Measurements from ENCODE around the gene C1QTNF6.
"Not testable (repeated sequence)": the region's sequence is repeated elsewhere in the genome, so short reads cannot be mapped to it uniquely, and the experiment has no call there.

The C1QTNF6 gene

DNA sequence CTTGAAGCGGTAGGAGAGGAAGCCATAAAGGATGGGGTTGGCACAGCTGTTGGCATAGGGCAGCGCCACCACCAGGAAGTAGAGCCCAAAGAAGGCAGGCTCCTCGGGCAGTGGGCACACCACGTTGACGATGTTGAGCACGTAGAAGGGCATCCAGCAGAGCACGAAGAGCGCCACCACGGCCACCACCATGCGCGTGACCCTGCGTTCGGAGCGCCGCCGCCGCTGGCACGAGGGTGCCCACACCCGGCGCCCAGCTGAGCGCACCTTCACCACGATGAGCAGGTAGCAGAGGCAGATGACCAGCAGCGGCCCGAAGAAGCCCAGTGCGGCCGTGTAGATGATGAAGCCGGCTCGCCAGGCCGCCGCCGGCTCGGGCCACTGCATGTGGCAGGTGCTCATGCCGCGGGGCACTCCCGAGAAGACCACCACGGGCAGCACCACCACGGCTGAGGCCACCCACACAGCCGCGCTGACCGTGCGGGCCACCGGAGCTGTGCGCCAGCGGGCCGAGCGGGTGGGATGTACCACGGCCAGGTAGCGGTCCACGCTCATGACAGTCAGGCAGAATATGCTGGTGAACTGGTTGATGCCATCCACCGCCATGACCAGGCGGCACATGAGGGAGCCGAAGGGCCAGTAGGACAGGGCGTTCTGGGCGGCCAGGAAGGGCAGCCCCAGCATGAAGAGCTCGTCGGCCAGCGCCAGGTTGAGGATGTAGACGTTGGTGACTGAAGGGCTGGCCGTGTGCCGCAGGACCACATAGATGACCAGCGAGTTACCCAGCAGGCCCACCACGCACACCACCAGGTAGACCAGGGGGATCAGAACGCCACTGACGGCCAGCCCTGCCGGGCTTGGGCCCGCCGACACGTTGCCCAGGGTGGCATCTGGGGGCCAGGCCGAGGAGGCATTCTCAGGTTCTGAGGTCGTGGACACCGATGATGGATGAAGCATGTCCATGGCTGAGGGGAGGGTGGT lies 19.1 kb upstream of the C1QTNF6 start:
- no peak for DNase-seq

DNA sequence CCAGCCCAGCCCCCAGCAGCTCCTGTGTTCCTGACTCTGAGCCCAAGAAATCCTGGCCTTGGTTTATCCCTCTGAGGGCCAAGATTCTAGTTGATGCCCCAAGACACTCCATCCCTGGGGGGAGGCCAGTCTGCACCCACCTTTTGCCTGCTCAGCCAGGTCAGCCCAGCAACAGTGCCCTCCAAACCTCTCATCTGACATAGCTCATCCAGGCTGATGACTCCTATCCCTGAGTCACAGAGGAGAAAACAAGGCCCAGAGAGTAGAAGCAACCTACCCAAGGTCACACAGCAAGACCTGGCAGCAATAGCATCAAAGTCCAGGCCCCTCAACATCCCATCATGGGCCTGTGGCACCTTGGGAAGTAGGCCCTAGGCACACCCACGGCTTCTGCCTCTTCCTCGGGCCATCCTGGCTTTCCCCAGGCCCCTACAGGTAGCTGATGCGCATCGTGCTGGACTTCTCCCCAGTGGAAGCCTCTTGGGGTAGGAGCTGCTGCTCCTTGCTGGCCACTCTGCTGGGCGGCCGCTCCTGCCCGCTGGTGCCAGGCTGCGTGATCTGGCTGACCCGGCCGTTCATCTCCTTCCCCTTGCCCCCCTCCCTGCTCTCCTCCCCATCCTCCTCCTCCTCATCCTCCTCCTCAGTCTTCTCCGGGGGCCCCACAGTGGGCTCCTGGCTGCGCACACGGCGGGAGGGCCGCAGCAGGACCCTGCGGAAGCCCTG lies 18.2 kb upstream of the C1QTNF6 start:
- DNase-seq, result no peak

- no peak for DNase-seq
These were observed 17.0 kb upstream of the C1QTNF6 start for GRCh38 chr22:37205046-37205445.

GRCh38 chr22:37204045-37204655 lies 16.1 kb upstream of the C1QTNF6 start:
- no peak for DNase-seq

DNA sequence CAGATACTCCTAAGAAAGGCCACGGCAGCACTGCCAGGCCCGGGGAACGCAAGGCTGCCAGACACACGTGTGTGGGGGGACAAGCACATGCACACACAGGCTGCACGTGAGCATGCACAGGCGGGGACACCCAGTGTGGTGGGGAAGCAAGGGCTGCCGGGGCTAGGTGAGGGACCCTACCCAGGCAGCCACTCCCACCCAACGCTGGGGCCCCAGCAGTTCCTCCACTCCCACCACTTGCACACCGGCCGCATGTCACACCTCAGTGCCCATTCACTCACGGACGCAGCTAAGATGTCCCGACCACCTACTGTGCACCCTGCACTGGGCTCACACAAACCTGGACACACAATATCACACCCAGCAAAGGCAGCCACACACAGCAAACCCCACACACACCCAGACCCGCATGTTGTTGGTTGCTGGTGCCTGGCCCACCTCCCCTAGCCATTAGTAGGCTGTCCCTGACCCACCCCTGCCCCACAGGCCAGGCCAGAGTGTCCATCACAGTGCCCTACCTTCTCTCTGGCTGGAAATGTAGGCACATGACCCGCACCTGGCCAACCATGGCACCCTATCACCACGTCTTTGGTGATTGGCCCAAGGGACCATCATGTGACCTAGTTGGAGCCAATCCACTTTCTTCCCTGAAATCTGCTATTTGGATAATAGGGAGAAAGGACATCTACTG lies 15.5 kb upstream of the C1QTNF6 start:
- no peak for DNase-seq

- DNase-seq, result no peak
These were observed 14.7 kb upstream of the C1QTNF6 start for GRCh38 chr22:37202716-37203115.

DNA sequence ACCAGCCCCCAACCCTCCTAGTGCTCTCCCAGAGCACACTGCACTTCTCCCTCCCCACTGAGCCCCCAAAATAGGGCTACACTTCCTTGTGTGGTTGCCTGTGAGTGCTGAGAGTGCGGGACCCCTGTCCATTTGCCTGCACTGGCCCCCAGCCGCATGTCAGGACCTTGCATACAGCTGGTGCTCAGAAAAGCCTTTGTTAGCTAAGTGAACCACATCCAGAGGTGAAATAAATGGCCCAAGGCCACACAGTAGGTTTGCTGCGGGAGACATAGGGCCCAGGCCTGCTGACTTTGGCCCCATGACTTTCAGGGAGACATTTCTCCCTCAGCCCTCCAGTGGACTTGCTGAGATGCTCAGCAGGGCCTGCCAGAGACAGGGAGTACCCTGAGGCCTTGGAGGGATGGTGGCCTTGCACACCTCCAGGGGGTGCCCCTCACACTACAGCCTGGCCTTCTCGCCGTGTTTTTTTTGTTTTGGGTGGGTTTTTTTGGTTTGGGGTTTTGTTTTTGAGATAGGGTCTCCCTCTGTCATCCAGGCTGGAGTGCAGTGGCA lies 14.0 kb upstream of the C1QTNF6 start:
- no peak for DNase-seq

DNA sequence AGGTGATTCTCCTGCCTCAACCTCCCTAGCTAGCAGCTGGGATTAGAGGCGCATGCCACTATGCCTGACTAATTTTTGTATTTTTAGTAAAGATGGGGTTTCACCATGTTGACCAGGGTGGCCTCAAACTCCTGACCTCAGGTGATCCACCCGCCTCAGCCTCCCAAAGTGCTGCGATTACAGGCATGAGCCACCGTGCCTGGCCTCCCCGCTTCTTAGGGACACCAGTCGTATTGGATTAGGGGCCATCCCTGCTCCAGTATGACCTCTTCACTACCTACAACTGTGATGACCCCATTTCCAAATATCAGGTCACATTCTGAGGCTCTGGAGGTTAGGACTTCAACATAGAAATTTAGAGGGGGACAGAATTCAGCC lies 13.4 kb upstream of the C1QTNF6 start:
- not testable (repeated sequence) for DNase-seq

- DNase-seq, result peak; percentile 87
These were observed 11.7 kb upstream of the C1QTNF6 start for GRCh38 chr22:37199760-37200108.

GRCh38 chr22:37199103-37199759 lies 11.2 kb upstream of the C1QTNF6 start:
- peak; percentile 99 for DNase-seq

DNA sequence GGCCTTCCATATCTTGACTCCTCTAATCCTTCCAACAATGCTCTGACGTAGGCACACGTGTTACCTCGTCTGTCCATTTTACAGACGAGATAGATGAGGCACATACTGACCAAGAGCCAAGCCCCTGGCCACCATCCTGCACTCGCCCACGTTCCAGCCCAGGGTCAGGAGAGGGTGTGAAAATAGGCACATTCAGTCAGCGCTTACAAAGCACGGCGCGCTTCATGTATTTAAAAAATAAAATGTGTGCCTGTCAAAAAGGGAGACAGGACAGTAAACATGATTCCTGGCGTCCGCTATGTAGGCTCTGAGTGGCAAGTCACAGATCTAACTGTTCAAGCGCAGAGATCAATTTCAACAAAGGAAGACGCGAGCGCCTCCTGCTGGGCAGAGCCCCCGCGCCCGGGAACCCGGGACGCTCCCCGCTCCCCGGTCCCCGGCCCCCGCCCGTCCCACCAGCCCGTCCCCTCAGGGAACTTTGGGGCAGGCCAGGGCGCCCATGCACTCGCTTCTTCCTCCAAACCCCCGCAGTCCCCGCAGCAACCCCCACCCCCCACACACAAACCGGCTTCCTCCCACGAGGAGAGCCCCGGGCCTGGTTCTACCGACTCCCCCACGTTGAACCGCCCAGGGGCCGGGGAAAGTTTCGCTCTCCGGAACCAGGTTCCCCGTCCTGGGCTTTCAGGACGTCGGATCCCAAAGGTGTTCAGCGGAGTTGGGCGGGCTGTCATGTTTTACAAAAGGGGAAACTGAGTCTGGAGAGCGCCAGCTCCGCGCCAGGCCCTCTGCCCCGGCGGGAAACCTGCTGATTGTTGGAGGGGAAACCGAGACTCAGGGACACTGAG lies 10.4 kb upstream of the C1QTNF6 start:
- DNase-seq, result peak; percentile 90

GRCh38 chr22:37197451-37198257 lies 9.6 kb upstream of the C1QTNF6 start:
- DNase-seq, result no peak

DNA sequence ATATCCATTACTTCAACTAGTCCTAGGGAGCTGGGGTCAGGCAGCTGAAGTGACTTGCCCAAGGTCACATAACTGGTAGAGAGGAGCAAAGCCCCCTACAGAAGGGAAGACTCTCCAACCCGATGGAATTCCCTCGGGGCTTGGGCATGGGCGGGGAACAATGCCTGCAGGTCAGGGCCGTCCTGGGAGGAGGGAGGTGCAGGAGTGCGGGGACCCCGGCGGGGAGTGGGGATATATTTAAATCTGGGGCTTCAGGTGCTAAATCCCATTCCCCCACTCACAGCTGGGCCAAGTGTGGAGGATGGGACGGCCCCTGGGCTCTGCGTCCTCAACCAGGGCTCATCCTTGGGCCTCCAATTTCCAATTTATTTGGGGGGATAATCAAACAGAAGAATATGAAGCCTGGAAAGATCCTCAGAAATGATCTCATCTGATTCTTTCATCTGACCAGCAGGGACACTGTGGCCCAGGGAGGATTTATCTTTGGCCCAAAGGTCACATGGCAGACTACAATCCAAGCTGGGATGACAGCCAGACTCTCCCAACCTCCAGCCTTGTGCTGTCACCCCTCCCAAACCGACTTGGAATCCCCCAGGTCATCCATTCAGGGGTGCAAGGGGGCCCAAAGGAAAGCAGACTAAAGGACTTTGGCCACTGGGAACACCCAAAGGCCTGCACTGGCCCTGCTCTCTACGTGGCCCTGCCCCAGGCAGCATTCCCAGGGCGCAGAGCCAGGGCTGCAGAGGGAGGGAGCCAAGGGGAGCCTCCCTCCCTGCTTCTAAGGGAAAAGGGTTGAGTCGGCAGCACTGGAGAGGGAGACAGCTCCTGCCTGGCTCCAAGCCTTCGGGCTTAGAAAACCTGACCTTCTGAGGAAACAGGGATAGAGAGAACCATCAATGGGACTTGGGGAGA lies 8.7 kb upstream of the C1QTNF6 start:
- no peak for DNase-seq

GRCh38 chr22:37195921-37196320 lies 7.9 kb upstream of the C1QTNF6 start:
- no peak for DNase-seq

GRCh38 chr22:37194750-37195149 lies 6.7 kb upstream of the C1QTNF6 start:
- DNase-seq, result no peak

GRCh38 chr22:37193629-37194191 lies 5.7 kb upstream of the C1QTNF6 start:
- DNase-seq, result peak; percentile 50

- DNase-seq, result no peak
These were observed 4.7 kb upstream of the C1QTNF6 start for GRCh38 chr22:37192741-37193140.

- no peak for DNase-seq
These were observed 4.2 kb upstream of the C1QTNF6 start for GRCh38 chr22:37192204-37192603.

DNA sequence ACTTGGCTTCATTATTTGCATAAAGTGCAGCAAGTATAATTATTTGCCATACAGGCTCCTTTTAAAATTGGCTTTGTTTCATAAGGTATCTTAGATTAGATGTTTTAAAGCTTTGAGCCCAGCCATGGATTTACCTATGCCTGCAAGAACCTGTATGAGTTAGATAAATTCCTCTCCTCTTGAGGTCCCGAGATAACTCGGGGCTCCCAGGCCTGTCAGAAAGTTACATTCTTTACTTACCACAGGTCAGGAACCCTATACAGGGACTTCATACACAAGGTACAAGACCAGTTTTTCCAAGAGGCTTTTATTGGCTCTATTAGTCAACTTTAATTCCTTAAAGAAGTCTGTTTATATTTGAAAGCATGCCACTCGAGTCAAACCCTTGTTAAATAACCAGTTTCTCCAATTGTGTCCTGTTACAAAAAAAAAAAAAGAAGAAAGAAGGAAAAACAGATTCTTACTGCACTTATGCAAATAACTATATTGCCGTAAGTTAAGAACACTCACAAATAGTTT lies 2.3 kb upstream of the C1QTNF6 start:
- no peak for DNase-seq
